Keratinocyte (primary cell): ENCODE measurements around the gene RPP21. TPM values are rescaled to one million over a fixed set of nuclear protein-coding genes. Genes with fewer than 3 reads are reported as not detected.
A peak's percentile ranks its signal among the peaks of the same experiment; 100 is the strongest.

ENCODE experiments used
- DNase-seq: peaks from one replicate; pipeline ENCODE4 v3.0.0-alpha.2; 2011; ENCODE audit warnings: low read depth, missing footprints, low spot score
- FAIRE-seq: peaks from 2 replicates; lab custom pipeline; 2011; peaks lifted over from hg19 to GRCh38; lab: Jason Lieb, UNC
- H2AFZ ChIP-seq: 2 replicates; pipeline ENCODE4 v1.6.0; 2012; ENCODE audit warnings: low read length, control low read depth, inconsistent platforms; ENCODE audit not compliant: control insufficient read depth
- H3K27ac ChIP-seq: 2 replicates; pipeline ENCODE4 v1.5.1; 2011; ENCODE audit warnings: low read length; ENCODE audit not compliant: control insufficient read depth, insufficient read depth
- H3K27me3 ChIP-seq: 3 replicates; pipeline ENCODE4 v1.6.0; 2011; ENCODE audit warnings: low read length; ENCODE audit not compliant: control insufficient read depth, insufficient read depth; ENCODE audit errors: extremely low read depth
- H3K36me3 ChIP-seq, 2 experiments: 2 replicates in 1 of 2; 3 replicates in 1 of 2; pipeline ENCODE4 v1.5.1; 2011; ENCODE audit warnings: low read length in 2 of 2, mild to moderate bottlenecking in 1 of 2; ENCODE audit not compliant: control insufficient read depth in 2 of 2, insufficient read depth in 2 of 2; ENCODE audit errors: extremely low read depth in 1 of 2
- H3K4me1 ChIP-seq: 3 replicates; pipeline ENCODE4 v1.5.1; 2011; ENCODE audit warnings: low read length; ENCODE audit not compliant: control insufficient read depth, insufficient read depth; ENCODE audit errors: extremely low read depth
- H3K4me2 ChIP-seq: 3 replicates; pipeline ENCODE4 v1.6.0; 2011; ENCODE audit warnings: low read depth, low read length; ENCODE audit not compliant: control insufficient read depth, insufficient read depth; ENCODE audit errors: extremely low read depth
- H3K4me3 ChIP-seq, 3 experiments: fragments of 200-600 bp in 1 of 3; sonication (generic) in 1 of 3; 2 replicates in 2 of 3; 3 replicates in 1 of 3; pipeline ENCODE4 v1.5.1; 2011 to 2016; ENCODE audit warnings: low read length in 3 of 3, mild to moderate bottlenecking in 3 of 3, control low read depth in 2 of 3, inconsistent platforms in 1 of 3, low read depth in 1 of 3, mixed read lengths in 1 of 3, mixed run types in 1 of 3, moderate library complexity in 1 of 3; ENCODE audit not compliant: control insufficient read depth in 2 of 3, insufficient read depth in 2 of 3; ENCODE audit errors: extremely low read depth in 1 of 3
- H3K79me2 ChIP-seq: 2 replicates; pipeline ENCODE4 v1.6.0; 2012; ENCODE audit warnings: low read length; ENCODE audit not compliant: control insufficient read depth, insufficient read depth
- H3K9ac ChIP-seq: 3 replicates; pipeline ENCODE4 v1.6.0; 2011; ENCODE audit warnings: low read length; ENCODE audit not compliant: control insufficient read depth, insufficient read depth; ENCODE audit errors: extremely low read depth
- H3K9me1 ChIP-seq: 3 replicates; pipeline ENCODE4 v1.6.0; 2011; ENCODE audit warnings: low read length; ENCODE audit not compliant: control insufficient read depth, insufficient read depth; ENCODE audit errors: extremely low read depth
- H3K9me3 ChIP-seq: 2 replicates; pipeline ENCODE4 v1.5.1; 2012; ENCODE audit warnings: low read depth, low read length; ENCODE audit not compliant: control insufficient read depth
- H4K20me1 ChIP-seq: 3 replicates; pipeline ENCODE4 v1.6.0; 2011; ENCODE audit warnings: low read length; ENCODE audit not compliant: control insufficient read depth, insufficient read depth; ENCODE audit errors: extremely low read depth
- CTCF ChIP-seq, 3 experiments: IDR thresholded peaks in 1 of 3; conservative IDR thresholded peaks in 1 of 3; optimal IDR thresholded peaks in 1 of 3; 2 replicates in 2 of 3; 3 replicates in 1 of 3; pipeline versions ENCODE3 to v1.5.1; 2011; ENCODE audit warnings: low read length in 3 of 3, mild to moderate bottlenecking in 3 of 3, moderate library complexity in 2 of 3, control low read depth in 1 of 3, inconsistent platforms in 1 of 3; ENCODE audit not compliant: insufficient read depth in 2 of 3; ENCODE audit errors: extremely low read depth in 1 of 3
- EZH2 ChIP-seq: IDR thresholded peaks from one replicate; pipeline ENCODE4 v1.6.1; 2012; ENCODE audit warnings: inconsistent platforms, mild to moderate bottlenecking, low read length, moderate library complexity
- dilution Hi-C: fragments of 300-500 bp; cut with MboI; formaldehyde crosslinking; loops from one replicate; pipeline ENCODE4 v1.7.0; 2020; ENCODE audit warnings: low sequenced_read_pairs; ENCODE audit not compliant: extremely low pct_ligation_motif_present
- polyA plus RNA-seq, 5 experiments: library from polyadenylated mRNA; depleted of rRNA in 3 of 5; stranded (reverse) in 3 of 5; stranded (forward) in 1 of 5; unstranded in 1 of 5; fragments of >200 nt; gene quantifications; 1 replicate in 1 of 5; 2 replicates in 3 of 5; 3 replicates in 1 of 5; pipeline versions ENCODE4 v1.2.1 to v1.2.3, GENCODE V29; 2011 to 2012; ENCODE audit warnings: missing spikeins in 2 of 5, low read depth in 1 of 5, low replicate concordance in 1 of 5

The RPP21 gene
- polyA plus RNA-seq, 1 donor (not counting 4 experiments of a cell fraction or from before 2014, with no cell fraction given), result 25.7 TPM

- TF ChIP-seq EZH2, result no peak
- no peak for TF ChIP-seq CTCF (optimal IDR thresholded peaks at IDR 0.05 in 1 of 3, IDR thresholded peaks at IDR 0.05 in 1 of 3, conservative IDR thresholded peaks at IDR 0.05 in 1 of 3; ENCODE audit: extremely low read depth in 1 of 3, insufficient read depth in 2 of 3, low read length in 3 of 3)
- dilution Hi-C loops, result no loop called here
- Histone ChIP-seq H4K20me1 (no peaks in the 10 kb centered on the region), H3K4me2 (peak overlapping the region; percentile 77), H3K79me2 (peaks cover 66% of the 10 kb centered on the region), H3K9ac (no peak overlapping the region), H3K36me3 (peaks cover 0 to 3% of the 10 kb centered on the region in 2 experiments), H3K9me3 (no peaks in the 10 kb centered on the region), H3K27ac (peak overlapping the region; percentile 10), H3K4me3 (no peak overlapping the region), H2AFZ (no peak overlapping the region), H3K4me1 (peaks cover 38% of the 10 kb centered on the region), H3K27me3 (no peaks in the 10 kb centered on the region), H3K9me1 (no peaks in the 10 kb centered on the region)
- DNase-seq (no peak), FAIRE-seq (no peak)
Measured at GRCh38 chr6:30323806-30324205, 21.1 kb upstream of the RPP21 start.

- no peak for DNase-seq
- dilution Hi-C loops, result loop anchor here (25.0 kb wide), 1 partner anchor 88 kb away; no protein-coding TSS in a partner anchor
- H2AFZ ChIP-seq, result no peak overlapping the region
Measured at GRCh38 chr6:30325150-30325872, 19.6 kb upstream of the RPP21 start.

More at GRCh38 chr6:30325150-30325872, 19.6 kb upstream of the RPP21 start:
- Histone ChIP-seq H3K27me3 (no peaks in the 10 kb centered on the region), H3K9me1 (no peaks in the 10 kb centered on the region), H3K79me2 (peaks cover 54% of the 10 kb centered on the region), H3K36me3 (peaks cover 6 to 7% of the 10 kb centered on the region in 2 experiments), H3K27ac (peak overlapping the region; percentile 99), H3K9me3 (no peaks in the 10 kb centered on the region), H3K4me2 (peak overlapping the region; percentile 77), H3K4me1 (peaks cover 38% of the 10 kb centered on the region), H3K4me3 (peak overlapping the region; percentile 75 to 78 (median 76)), H4K20me1 (no peaks in the 10 kb centered on the region), H3K9ac (peak overlapping the region; percentile 89)
- FAIRE-seq, result peak; percentile 17
- TF ChIP-seq CTCF (optimal IDR thresholded peaks at IDR 0.05 in 1 of 3, IDR thresholded peaks at IDR 0.05 in 1 of 3, conservative IDR thresholded peaks at IDR 0.05 in 1 of 3; ENCODE audit: extremely low read depth in 1 of 3, insufficient read depth in 2 of 3, low read length in 3 of 3), result no peak
- no peak for TF ChIP-seq EZH2
